ENCODE results near the gene RBCK1. TPM values are rescaled to one million over a fixed set of nuclear protein-coding genes. Genes with fewer than 3 reads are reported as not detected.

RBCK1 gene
- total and polyA plus RNA-seq, 2 donors (not counting 1 experiment from before 2014, with no cell fraction given), result 128 to 135 TPM

GRCh38 chr20:364905-365794 is 42.9 kb upstream of the RBCK1 start:
- no peak overlapping the region for H2AFZ ChIP-seq (ENCODE audit: insufficient read depth, low read depth, low read length, poor library complexity, severe bottlenecking)
- no peak overlapping the region for H3K27ac ChIP-seq (ENCODE audit: low read length in 2 of 2)
- no peak for DNase-seq
- H3K4me3 Mint-ChIP-seq, result no peak overlapping the region
- H3K4me1 Mint-ChIP-seq, result peaks cover 20% of the 10 kb centered on the region
- no peaks in the 10 kb centered on the region for H3K9me3 ChIP-seq (ENCODE audit: control extremely low read depth in 1 of 3, control insufficient read depth in 2 of 3, insufficient read depth in 1 of 3, low read length in 2 of 3)
- H3K4me1 ChIP-seq (ENCODE audit: control insufficient read depth in 2 of 2, insufficient read depth in 2 of 2, low read length in 2 of 2), result peaks cover 17 to 23% of the 10 kb centered on the region in 2 donors
- no peak for TF ChIP-seq EZH2 (IDR thresholded peaks at IDR 0.05; ENCODE audit: borderline replicate concordance, insufficient read depth, low read depth, low read length, poor library complexity, severe bottlenecking)
- TF ChIP-seq CTCF (IDR thresholded peaks at IDR 0.05), result no peak
- no peaks in the 10 kb centered on the region for H3K79me2 ChIP-seq (ENCODE audit: control insufficient read depth, insufficient read depth, low read length)
- no peaks in the 10 kb centered on the region for H3K36me3 ChIP-seq (replicated peaks in 1 of 2; ENCODE audit: control extremely low read depth in 1 of 2, control insufficient read depth in 1 of 2, extremely low read depth in 1 of 2, insufficient read depth in 2 of 2, low read length in 1 of 2)
- WGBS (ENCODE audit: insufficient coverage), result 81% methylated on average over 4 of the region's 9 CpGs
- peaks cover 15% of the 10 kb centered on the region for H3K27me3 Mint-ChIP-seq
- H4K20me1 ChIP-seq (ENCODE audit: control insufficient read depth, insufficient read depth, low read length, poor library complexity, severe bottlenecking), result no peaks in the 10 kb centered on the region
- peak overlapping the region; percentile 26 for H3K27ac Mint-ChIP-seq
- CTCF ChIA-PET, result no interaction called here
- POLR2A ChIA-PET, result no interaction called here
- H3K9ac ChIP-seq (ENCODE audit: low read length), result no peak overlapping the region
- H3K4me2 ChIP-seq (replicated peaks; ENCODE audit: low read depth, low read length, poor library complexity, severe bottlenecking), result no peak overlapping the region
- H3K27me3 ChIP-seq (replicated peaks in 1 of 4; ENCODE audit: control extremely low read depth in 1 of 4, control insufficient read depth in 3 of 4, insufficient read depth in 4 of 4, low read length in 3 of 4), result no peaks in the 10 kb centered on the region
- H3K9me3 Mint-ChIP-seq (ENCODE audit: insufficient read depth), result no peaks in the 10 kb centered on the region
- ATAC-seq (ENCODE audit: low read depth), result no peak
- intact Hi-C loops (cut with micrococcal nuclease), result no loop called here
- no peak overlapping the region for H3K4me3 ChIP-seq (ENCODE audit: control extremely low read depth in 1 of 5, extremely low read depth in 1 of 5, insufficient read depth in 1 of 5, low read depth in 2 of 5, low read length in 4 of 5)

- Mint-ChIP-seq H3K4me3 (no peak overlapping the region), H3K27ac (no peak overlapping the region), H3K27me3 (peaks cover 15% of the 10 kb centered on the region), H3K9me3 (ENCODE audit: insufficient read depth) (no peaks in the 10 kb centered on the region), H3K4me1 (peaks cover 14% of the 10 kb centered on the region)
- Histone ChIP-seq H3K79me2 (ENCODE audit: control insufficient read depth, insufficient read depth, low read length) (no peaks in the 10 kb centered on the region), H3K4me1 (ENCODE audit: control insufficient read depth in 2 of 2, insufficient read depth in 2 of 2, low read length in 2 of 2) (peaks cover 13 to 16% of the 10 kb centered on the region in 2 donors), H3K9me3 (ENCODE audit: control extremely low read depth in 1 of 3, control insufficient read depth in 2 of 3, insufficient read depth in 1 of 3, low read length in 2 of 3) (no peaks in the 10 kb centered on the region), H3K4me2 (replicated peaks; ENCODE audit: low read depth, low read length, poor library complexity, severe bottlenecking) (no peak overlapping the region), H4K20me1 (ENCODE audit: control insufficient read depth, insufficient read depth, low read length, poor library complexity, severe bottlenecking) (no peaks in the 10 kb centered on the region), H3K27ac (ENCODE audit: low read length in 2 of 2) (no peak overlapping the region), H3K27me3 (replicated peaks in 1 of 4; ENCODE audit: control extremely low read depth in 1 of 4, control insufficient read depth in 3 of 4, insufficient read depth in 4 of 4, low read length in 3 of 4) (no peaks in the 10 kb centered on the region), H3K9ac (ENCODE audit: low read length) (no peak overlapping the region), H3K4me3 (ENCODE audit: control extremely low read depth in 1 of 5, extremely low read depth in 1 of 5, insufficient read depth in 1 of 5, low read depth in 2 of 5, low read length in 4 of 5) (no peak overlapping the region), H2AFZ (ENCODE audit: insufficient read depth, low read depth, low read length, poor library complexity, severe bottlenecking) (no peak overlapping the region), H3K36me3 (replicated peaks in 1 of 2; ENCODE audit: control extremely low read depth in 1 of 2, control insufficient read depth in 1 of 2, extremely low read depth in 1 of 2, insufficient read depth in 2 of 2, low read length in 1 of 2) (no peaks in the 10 kb centered on the region)
- DNase-seq (no peak), ATAC-seq (ENCODE audit: low read depth) (no peak)
- WGBS (ENCODE audit: insufficient coverage), result 100% methylated on average over 4 of the region's 7 CpGs
- TF ChIP-seq CTCF (IDR thresholded peaks at IDR 0.05) (no peak), EZH2 (IDR thresholded peaks at IDR 0.05; ENCODE audit: borderline replicate concordance, insufficient read depth, low read depth, low read length, poor library complexity, severe bottlenecking) (no peak)
- ChIA-PET CTCF (interaction anchor here (0.6 to 1.0 kb wide), 4 partner anchors 10 to 204 kb away, joined by 3 to 4 read pairs (median 4); no protein-coding TSS in a partner anchor), POLR2A (no interaction called here)
- intact Hi-C loops (cut with micrococcal nuclease), result no loop called here
Observed at GRCh38 chr20:366041-366718, 41.9 kb upstream of the RBCK1 start.

Measured in B cell (primary cell).